HG03469 (cell line): Measurements from ENCODE around the gene SLX4IP.

Experiments used
- ATAC-seq: cut with Tn5 transposase; IDR thresholded peaks from one replicate; pipeline ENCODE4 v1.9.1; 2021; ENCODE audit warnings: mild to moderate bottlenecking, moderate library complexity, moderate number of reproducible peaks; ENCODE audit not compliant: unreplicated experiment

SLX4IP gene

GRCh38 chr20:10644458-10645204 lies 209.5 kb downstream of the SLX4IP start:
- no peak for ATAC-seq

GRCh38 chr20:10645205-10645570 lies 210.1 kb downstream of the SLX4IP start:
- no peak for ATAC-seq

- ATAC-seq = no peak
Measured at GRCh38 chr20:10646006-10646405, 210.9 kb downstream of the SLX4IP start.

DNA sequence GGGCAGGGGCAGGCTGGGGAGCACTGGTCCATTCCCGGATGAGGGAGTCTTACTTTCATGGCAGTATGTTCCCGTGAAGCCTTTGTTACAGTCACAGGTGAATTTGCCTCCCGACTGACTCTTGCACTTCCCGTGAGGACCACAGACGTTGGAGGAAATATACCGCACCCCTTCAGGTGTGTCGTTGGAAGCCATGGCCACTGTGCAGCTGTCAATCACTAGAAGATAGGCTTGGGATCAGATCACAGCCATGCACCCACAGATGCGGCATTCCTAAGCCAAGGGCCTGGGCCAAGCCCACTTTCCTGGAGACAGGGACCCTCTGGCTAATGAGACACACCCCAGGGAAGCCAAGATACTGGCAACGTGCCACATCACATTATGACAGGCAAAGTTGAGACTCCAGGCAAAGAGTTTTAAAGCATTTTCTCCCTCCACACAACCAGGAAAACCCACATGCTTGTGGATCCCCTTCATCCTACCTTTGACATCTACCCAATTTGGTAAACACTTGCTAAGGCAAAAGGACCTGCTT lies 211.8 kb downstream of the SLX4IP start:
- ATAC-seq = no peak

- ATAC-seq = no peak
Measured at GRCh38 chr20:10647471-10647870, 212.4 kb downstream of the SLX4IP start.

DNA sequence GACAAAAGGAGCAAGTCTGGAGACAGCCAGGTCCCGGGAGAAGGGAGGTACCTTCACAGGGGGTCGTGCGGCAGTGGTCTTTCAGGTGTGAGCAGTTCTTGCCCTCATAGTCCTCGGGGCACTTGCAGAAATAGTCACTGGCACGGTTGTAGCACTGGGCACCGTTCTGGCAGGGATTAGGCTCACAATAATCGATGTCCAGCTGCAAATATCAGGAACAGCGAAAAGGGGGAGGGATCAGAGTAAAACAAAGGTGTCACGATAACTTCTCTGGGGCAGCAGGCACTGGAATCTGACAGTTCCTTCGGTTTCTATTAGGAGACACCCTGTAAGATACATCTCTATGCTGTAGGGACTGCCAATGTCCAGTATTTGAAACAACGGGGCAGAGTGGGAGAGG lies 212.8 kb downstream of the SLX4IP start:
- ATAC-seq = no peak

DNA sequence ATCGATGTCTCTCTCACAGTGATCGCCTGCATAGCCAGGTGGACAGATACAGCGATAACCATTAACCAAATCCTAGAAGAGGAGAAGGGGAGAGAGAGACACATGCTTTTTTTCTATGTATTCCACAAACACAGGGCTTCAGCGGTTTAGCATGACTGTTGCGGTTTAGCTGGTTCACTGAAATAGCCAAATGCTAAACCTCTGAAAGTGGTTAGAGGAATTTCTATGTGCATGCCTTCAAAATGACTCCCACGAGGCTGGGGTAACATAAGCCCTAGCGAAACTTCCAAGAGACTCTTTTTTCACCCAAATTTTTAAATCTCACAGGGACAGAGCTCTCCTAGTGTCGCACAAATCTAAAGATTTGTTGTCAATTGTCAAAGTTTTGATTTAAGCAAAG lies 213.5 kb downstream of the SLX4IP start:
- ATAC-seq = no peak

- no peak for ATAC-seq
Measured at GRCh38 chr20:10649080-10649796, 214.1 kb downstream of the SLX4IP start.

DNA sequence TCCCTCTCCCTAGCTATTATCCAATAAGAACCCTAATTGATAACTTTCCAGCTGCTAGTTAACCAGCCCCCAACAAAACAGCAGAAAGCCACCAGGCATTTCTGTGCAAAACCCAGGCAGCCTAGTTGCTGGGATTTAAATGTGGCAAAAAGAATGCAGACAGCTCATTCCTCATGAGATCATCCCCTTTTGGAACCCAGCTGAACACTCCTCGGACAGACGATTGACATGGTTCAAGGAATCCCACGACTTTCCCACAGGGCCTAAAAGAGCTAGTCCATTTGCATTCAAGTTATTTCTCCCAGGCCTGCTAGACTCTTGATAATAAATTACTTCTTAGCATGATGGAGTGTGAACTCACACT lies 214.7 kb downstream of the SLX4IP start:
- no peak for ATAC-seq

DNA sequence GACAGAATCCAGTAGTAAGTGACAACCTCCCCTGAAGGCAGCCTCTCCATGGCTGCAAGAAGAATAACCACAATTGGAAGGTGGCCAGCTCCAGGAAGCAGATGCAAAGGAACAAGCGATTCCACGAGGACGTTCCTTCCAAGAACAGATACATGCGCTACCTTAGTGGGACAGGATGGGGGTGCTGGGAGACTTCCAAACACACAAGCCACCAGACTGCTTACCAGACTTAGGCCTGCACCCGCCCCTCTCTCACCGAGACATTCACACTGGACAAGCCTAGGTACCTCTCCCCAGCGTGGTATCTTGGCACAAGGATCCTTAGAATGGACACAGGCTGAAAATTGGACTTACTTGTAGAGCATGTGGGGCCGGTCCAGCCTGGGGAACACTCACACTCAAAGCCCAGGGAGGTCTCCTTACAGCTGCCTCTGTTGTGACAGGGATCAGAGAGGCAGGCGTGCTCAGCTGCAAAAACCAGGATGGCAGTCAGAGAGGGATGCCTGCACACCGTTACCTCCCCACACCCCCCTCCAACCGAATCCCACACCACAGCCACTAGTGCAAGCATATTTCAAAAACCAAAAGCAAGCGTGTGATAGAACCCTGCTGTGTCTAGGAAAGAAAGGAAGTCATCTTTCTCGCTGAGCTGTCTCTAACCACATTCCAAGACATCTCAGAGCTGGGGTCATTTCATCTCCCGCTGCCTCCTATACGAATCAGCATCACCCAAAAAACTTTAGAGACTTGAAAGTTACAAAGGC lies 216.3 kb downstream of the SLX4IP start:
- no peak for ATAC-seq

GRCh38 chr20:10652185-10652584 lies 217.1 kb downstream of the SLX4IP start:
- ATAC-seq = no peak

DNA sequence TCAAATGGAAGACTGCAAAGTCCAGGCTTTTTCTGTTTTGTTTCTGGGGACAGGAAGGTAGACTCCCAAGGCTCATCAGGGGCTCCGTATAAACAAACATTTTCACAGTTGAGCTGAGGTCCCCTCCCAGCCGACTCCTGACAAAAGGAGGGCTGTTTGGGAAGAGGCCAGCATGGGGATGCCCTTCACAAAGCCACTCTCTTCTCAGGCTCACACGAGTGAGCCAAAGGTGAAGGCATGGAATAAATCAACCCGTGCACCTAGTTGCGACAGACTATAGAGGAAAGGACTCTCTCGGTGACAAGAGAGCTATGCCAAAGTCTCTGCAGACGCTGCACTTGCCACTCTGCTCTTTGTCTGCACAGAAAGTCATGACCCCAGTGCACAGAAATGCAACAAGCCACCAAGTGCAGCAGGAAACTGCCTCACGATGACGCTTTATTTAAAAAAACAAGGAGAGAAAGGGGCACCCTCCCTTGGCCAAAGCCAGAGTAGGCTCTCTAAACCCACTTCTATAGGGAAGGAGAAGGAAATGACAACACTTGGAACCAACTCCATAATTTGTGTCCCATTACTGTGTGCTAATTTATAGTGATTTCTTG lies 217.7 kb downstream of the SLX4IP start:
- ATAC-seq = no peak

GRCh38 chr20:10653599-10654249 lies 218.6 kb downstream of the SLX4IP start:
- ATAC-seq = peak; percentile 53

GRCh38 chr20:10654250-10654610 lies 219.1 kb downstream of the SLX4IP start:
- no peak for ATAC-seq

DNA sequence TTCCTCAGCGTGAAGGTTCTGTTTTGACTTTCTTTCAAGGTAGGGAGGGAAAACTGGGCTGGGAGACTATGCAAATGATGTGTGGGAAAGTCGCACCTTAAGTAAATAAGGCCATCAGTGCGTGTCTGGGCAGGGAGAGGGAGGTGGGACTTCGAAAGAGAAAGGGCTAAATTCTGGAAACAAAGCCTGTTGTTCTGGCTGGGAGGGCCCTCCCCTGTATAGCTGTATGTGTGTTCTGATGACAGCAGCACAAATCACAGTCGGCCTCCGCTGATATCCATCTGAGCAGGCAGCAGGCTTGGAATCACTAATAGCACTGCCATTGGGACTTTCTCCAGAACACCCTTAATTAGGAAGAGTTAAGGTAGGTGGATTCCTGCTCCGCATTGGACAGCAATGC lies 219.5 kb downstream of the SLX4IP start:
- ATAC-seq = no peak

GRCh38 chr20:10655720-10656669 lies 220.9 kb downstream of the SLX4IP start:
- ATAC-seq = no peak

GRCh38 chr20:10657453-10657852 lies 222.3 kb downstream of the SLX4IP start:
- ATAC-seq = no peak

GRCh38 chr20:10658051-10658823 lies 223.1 kb downstream of the SLX4IP start:
- ATAC-seq = no peak
